Measurements from ENCODE around the gene HEATR3.

The HEATR3 gene

GRCh38 chr16:50154420-50154950 lies 88.7 kb downstream of the HEATR3 start:
- DNase-seq, result no peak

- no peak for DNase-seq
Observed at GRCh38 chr16:50155925-50156324, 90.2 kb downstream of the HEATR3 start.

Measured in NCI-H345 (cell line).